ENCODE results near the gene CEP128.

CEP128 gene

GRCh38 chr14:80455031-80455430, 486.5 kb downstream of the CEP128 start:
- no peak for DNase-seq

- no peak for DNase-seq
Measured at GRCh38 chr14:80448267-80448666, 493.3 kb downstream of the CEP128 start.

- DNase-seq, result no peak
Measured at GRCh38 chr14:80447392-80447791, 494.1 kb downstream of the CEP128 start.
